ENCODE measurements around the gene NUDT8. TPM values are rescaled to one million over a fixed set of nuclear protein-coding genes. Genes with fewer than 3 reads are reported as not detected.
A peak's percentile ranks its signal among the peaks of the same experiment; 100 is the strongest.
"Not testable (repeated sequence)": the region's sequence is repeated elsewhere in the genome, so short reads cannot be mapped to it uniquely, and the experiment has no call there.

Gene NUDT8
- total and polyA plus RNA-seq, 2 experiments from 2014 or later, result 5.0 to 15.1 TPM

DNA sequence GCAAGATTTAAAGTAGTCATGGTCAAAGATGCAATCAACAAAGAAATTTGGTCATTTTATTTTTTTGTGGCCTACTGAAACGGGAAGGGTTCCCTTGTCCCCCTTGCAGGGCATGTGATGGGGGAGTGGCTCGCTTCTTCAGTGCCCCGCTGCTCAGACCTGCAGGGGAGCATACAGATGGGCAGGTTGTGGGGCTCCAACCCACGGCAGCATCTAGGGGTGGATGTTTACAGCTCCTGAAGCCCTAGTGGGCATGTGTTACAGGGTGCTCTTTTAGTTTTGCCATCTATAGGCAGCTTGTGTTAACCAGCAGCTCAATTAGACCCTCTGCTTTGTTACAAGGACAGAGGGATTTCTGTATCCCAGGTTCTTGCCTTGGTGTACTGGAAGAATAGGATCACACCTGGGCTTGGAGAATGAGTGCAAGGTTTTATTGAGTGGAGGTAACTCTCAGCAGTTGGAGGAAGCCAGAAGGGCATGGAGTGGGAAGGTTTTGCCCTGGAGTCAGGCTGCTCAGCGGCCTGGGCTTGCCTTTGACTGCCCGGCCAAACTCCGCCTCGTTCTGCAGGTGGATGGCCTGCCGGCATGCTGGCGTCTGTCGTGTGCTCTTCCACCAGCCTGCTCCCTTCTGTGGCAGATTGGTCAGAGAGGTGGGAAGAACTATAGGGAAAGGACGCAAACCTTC lies 36.7 kb downstream of the NUDT8 start:
- peak; percentile 69 for ATAC-seq
- Histone ChIP-seq H3K4me3 (no peak overlapping the region), H3K79me2 (replicated peaks; ENCODE audit: insufficient read depth) (no peaks in the 10 kb centered on the region), H2AFZ (peak overlapping the region; percentile 38; the same call in 1 of the 2 replicates), H3K9me2 (ENCODE audit: insufficient read depth) (no peaks in the 10 kb centered on the region), H3F3A (replicated peaks; ENCODE audit: low read depth) (peaks cover 3% of the 10 kb centered on the region; the same call in 1 of the 2 replicates), H3K4me2 (no peak overlapping the region), H4K20me1 (replicated peaks; ENCODE audit: insufficient read depth) (peaks cover 2% of the 10 kb centered on the region; the same call in 1 of the 2 replicates), H3K4me1 (ENCODE audit: insufficient read depth) (peaks cover 4% of the 10 kb centered on the region), H3K36me3 (ENCODE audit: insufficient read depth) (no peaks in the 10 kb centered on the region), H3K27ac (ENCODE audit: low read depth) (no peak overlapping the region), H3K27me3 (ENCODE audit: insufficient read depth) (no peaks in the 10 kb centered on the region)
- Mint-ChIP-seq H3K9me3 (peaks cover 14% of the 10 kb centered on the region), H3K36me3 (ENCODE audit: low read depth) (peaks cover 12% of the 10 kb centered on the region), H3K4me1 (peaks cover 12% of the 10 kb centered on the region), H3K27ac (no peak overlapping the region; the same call in 1 of the 2 replicates), H3K4me3 (no peak overlapping the region), H3K27me3 (ENCODE audit: insufficient read depth, low read depth, poor library complexity) (peaks cover 17% of the 10 kb centered on the region)
- no peak for DNase-seq (ENCODE audit: low spot score)
- TF ChIP-seq POLR2AphosphoS5 (IDR thresholded peaks at IDR 0.05; ENCODE audit: low read depth), result no peak
- TF ChIP-seq, protein P1, sequence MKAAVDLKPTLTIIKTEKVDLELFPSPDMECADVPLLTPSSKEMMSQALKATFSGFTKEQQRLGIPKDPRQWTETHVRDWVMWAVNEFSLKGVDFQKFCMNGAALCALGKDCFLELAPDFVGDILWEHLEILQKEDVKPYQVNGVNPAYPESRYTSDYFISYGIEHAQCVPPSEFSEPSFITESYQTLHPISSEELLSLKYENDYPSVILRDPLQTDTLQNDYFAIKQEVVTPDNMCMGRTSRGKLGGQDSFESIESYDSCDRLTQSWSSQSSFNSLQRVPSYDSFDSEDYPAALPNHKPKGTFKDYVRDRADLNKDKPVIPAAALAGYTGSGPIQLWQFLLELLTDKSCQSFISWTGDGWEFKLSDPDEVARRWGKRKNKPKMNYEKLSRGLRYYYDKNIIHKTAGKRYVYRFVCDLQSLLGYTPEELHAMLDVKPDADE (IDR thresholded peaks at IDR 0.05), result no peak
- TF ChIP-seq NANOG (IDR thresholded peaks at IDR 0.05; ENCODE audit: borderline replicate concordance), result no peak

DNA sequence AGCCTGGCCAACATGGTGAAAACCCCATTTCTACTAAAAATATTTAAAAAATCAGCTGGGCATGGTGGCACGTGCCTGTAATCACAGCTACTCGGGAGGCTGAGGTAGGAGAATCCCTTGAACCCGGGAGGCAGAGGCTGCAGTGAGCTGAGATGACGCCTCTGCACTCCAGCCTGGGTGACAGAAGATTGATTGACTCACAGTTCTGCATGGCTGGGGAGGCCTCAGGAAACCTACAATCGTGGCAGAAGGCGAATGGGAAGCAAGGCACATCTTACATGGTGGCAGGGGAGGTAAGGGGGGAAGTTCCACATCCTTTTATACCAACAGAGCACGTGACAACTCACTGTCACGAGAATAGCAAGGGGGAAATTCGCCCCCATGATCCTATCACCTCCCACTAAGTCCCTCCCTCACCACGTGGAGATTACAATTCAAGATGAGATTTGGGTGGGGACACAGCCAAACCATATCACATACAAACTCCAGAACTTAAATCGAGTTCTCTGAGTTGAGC lies 40.8 kb downstream of the NUDT8 start:
- Histone ChIP-seq H3K79me2 (replicated peaks; ENCODE audit: insufficient read depth) (peaks cover 18% of the 10 kb centered on the region), H4K20me1 (replicated peaks; ENCODE audit: insufficient read depth) (peaks cover 17% of the 10 kb centered on the region; the same call in 1 of the 2 replicates), H3F3A (replicated peaks; ENCODE audit: low read depth) (peaks cover 23% of the 10 kb centered on the region), H3K36me3 (ENCODE audit: insufficient read depth) (peaks cover 11% of the 10 kb centered on the region; the same call in 1 of the 2 replicates), H3K27ac (ENCODE audit: low read depth) (peak overlapping the region; percentile 66; the same call in 1 of the 2 replicates), H3K4me1 (ENCODE audit: insufficient read depth) (peaks cover 13% of the 10 kb centered on the region)
- H3K4me3 Mint-ChIP-seq; DNase-seq (ENCODE audit: low spot score); H3K9me2 ChIP-seq (ENCODE audit: insufficient read depth); H3K27me3 ChIP-seq (ENCODE audit: insufficient read depth); H3K9me3 Mint-ChIP-seq; ATAC-seq; H3K4me2 ChIP-seq; H3K4me3 ChIP-seq; H3K27ac Mint-ChIP-seq; H2AFZ ChIP-seq: not testable (repeated sequence)
- H3K27me3 Mint-ChIP-seq (ENCODE audit: insufficient read depth, low read depth, poor library complexity), result peaks cover 29% of the 10 kb centered on the region
- H3K4me1 Mint-ChIP-seq, result peaks cover 28% of the 10 kb centered on the region
- peaks cover 50% of the 10 kb centered on the region for H3K36me3 Mint-ChIP-seq (ENCODE audit: low read depth)

DNA sequence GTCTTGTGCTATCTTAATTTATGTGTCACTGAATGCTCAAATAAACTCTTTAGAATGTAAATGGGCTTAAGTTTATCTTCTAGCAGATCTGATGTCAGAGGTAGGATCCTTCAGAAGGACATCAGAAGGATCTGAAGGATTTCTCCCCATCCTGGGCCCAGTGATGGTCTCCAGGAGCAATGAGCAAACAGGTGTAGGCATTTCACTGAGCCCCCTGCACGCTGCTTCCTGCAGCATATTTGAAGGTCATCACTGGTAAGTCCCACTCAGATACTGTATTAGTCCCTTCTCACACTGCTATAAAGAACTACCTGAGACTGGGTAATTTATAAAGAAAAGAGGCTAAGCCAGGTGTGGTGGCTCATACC lies 41.6 kb downstream of the NUDT8 start:
- Histone ChIP-seq H3K27me3 (ENCODE audit: insufficient read depth) (no peaks in the 10 kb centered on the region), H2AFZ (no peak overlapping the region), H3K4me3 (no peak overlapping the region), H3K27ac (ENCODE audit: low read depth) (peak overlapping the region; percentile 50), H4K20me1 (replicated peaks; ENCODE audit: insufficient read depth) (peaks cover 17% of the 10 kb centered on the region; the same call in 1 of the 2 replicates), H3F3A (replicated peaks; ENCODE audit: low read depth) (peaks cover 23% of the 10 kb centered on the region), H3K9me2 (ENCODE audit: insufficient read depth) (no peaks in the 10 kb centered on the region), H3K4me2 (no peak overlapping the region), H3K79me2 (replicated peaks; ENCODE audit: insufficient read depth) (peaks cover 22% of the 10 kb centered on the region), H3K36me3 (ENCODE audit: insufficient read depth) (peaks cover 11% of the 10 kb centered on the region; the same call in 1 of the 2 replicates), H3K4me1 (ENCODE audit: insufficient read depth) (peaks cover 12% of the 10 kb centered on the region)
- DNase-seq (ENCODE audit: low spot score) (no peak), ATAC-seq (no peak)
- Mint-ChIP-seq H3K36me3 (ENCODE audit: low read depth) (peaks cover 50% of the 10 kb centered on the region), H3K4me3 (no peak overlapping the region), H3K27ac (no peak overlapping the region), H3K27me3 (ENCODE audit: insufficient read depth, low read depth, poor library complexity) (peaks cover 26% of the 10 kb centered on the region), H3K4me1 (peaks cover 26% of the 10 kb centered on the region), H3K9me3 (peaks cover 2% of the 10 kb centered on the region; the same call in 2 of the 3 replicates)
- no peak for TF ChIP-seq NANOG (IDR thresholded peaks at IDR 0.05; ENCODE audit: borderline replicate concordance)
- TF ChIP-seq, protein P2, sequence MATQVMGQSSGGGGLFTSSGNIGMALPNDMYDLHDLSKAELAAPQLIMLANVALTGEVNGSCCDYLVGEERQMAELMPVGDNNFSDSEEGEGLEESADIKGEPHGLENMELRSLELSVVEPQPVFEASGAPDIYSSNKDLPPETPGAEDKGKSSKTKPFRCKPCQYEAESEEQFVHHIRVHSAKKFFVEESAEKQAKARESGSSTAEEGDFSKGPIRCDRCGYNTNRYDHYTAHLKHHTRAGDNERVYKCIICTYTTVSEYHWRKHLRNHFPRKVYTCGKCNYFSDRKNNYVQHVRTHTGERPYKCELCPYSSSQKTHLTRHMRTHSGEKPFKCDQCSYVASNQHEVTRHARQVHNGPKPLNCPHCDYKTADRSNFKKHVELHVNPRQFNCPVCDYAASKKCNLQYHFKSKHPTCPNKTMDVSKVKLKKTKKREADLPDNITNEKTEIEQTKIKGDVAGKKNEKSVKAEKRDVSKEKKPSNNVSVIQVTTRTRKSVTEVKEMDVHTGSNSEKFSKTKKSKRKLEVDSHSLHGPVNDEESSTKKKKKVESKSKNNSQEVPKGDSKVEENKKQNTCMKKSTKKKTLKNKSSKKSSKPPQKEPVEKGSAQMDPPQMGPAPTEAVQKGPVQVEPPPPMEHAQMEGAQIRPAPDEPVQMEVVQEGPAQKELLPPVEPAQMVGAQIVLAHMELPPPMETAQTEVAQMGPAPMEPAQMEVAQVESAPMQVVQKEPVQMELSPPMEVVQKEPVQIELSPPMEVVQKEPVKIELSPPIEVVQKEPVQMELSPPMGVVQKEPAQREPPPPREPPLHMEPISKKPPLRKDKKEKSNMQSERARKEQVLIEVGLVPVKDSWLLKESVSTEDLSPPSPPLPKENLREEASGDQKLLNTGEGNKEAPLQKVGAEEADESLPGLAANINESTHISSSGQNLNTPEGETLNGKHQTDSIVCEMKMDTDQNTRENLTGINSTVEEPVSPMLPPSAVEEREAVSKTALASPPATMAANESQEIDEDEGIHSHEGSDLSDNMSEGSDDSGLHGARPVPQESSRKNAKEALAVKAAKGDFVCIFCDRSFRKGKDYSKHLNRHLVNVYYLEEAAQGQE (IDR thresholded peaks at IDR 0.05; ENCODE audit: unreplicated experiment), result no peak
- no peak for TF ChIP-seq CREB1 (CRISPR knock-in tag; IDR thresholded peaks at IDR 0.05; ENCODE audit: low read depth)
- no peak for TF ChIP-seq ZNF331 (CRISPR knock-in tag; IDR thresholded peaks at IDR 0.05; ENCODE audit: low read depth)
- TF ChIP-seq, protein P3, sequence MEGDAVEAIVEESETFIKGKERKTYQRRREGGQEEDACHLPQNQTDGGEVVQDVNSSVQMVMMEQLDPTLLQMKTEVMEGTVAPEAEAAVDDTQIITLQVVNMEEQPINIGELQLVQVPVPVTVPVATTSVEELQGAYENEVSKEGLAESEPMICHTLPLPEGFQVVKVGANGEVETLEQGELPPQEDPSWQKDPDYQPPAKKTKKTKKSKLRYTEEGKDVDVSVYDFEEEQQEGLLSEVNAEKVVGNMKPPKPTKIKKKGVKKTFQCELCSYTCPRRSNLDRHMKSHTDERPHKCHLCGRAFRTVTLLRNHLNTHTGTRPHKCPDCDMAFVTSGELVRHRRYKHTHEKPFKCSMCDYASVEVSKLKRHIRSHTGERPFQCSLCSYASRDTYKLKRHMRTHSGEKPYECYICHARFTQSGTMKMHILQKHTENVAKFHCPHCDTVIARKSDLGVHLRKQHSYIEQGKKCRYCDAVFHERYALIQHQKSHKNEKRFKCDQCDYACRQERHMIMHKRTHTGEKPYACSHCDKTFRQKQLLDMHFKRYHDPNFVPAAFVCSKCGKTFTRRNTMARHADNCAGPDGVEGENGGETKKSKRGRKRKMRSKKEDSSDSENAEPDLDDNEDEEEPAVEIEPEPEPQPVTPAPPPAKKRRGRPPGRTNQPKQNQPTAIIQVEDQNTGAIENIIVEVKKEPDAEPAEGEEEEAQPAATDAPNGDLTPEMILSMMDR (conservative IDR thresholded peaks at IDR 0.05; ENCODE audit: low read depth in 2 of 2), result no peak
- TF ChIP-seq POLR2AphosphoS5 (IDR thresholded peaks at IDR 0.05; ENCODE audit: low read depth), result no peak
- TF ChIP-seq JUNB (IDR thresholded peaks at IDR 0.05; ENCODE audit: unreplicated experiment), result no peak

Measured in GM23338 (cell line).